Measurements from ENCODE around the gene IQSEC1. TPM values are rescaled to one million over a fixed set of nuclear protein-coding genes. Genes with fewer than 3 reads are reported as not detected.

Gene IQSEC1
- total and polyA plus RNA-seq, 2 donors (not counting 1 experiment from before 2014, with no cell fraction given), result 96.7 to 222 TPM

GRCh38 chr3:13015286-13016082, 57.7 kb downstream of the IQSEC1 start:
- DNase-seq (peak; percentile 90), ATAC-seq (ENCODE audit: low read depth) (peak; percentile 35)
- Histone ChIP-seq H3K79me2 (ENCODE audit: control insufficient read depth, insufficient read depth, low read length) (peaks cover 98% of the 10 kb centered on the region), H3K36me3 (replicated peaks in 1 of 2; ENCODE audit: control extremely low read depth in 1 of 2, control insufficient read depth in 1 of 2, extremely low read depth in 1 of 2, insufficient read depth in 2 of 2, low read length in 1 of 2) (peaks cover 0 to 56% of the 10 kb centered on the region in 2 experiments), H3K9me3 (ENCODE audit: control extremely low read depth in 1 of 3, control insufficient read depth in 2 of 3, insufficient read depth in 1 of 3, low read length in 2 of 3) (no peaks in the 10 kb centered on the region), H3K9ac (ENCODE audit: low read length) (peak overlapping the region; percentile 72), H2AFZ (ENCODE audit: insufficient read depth, low read depth, low read length, poor library complexity, severe bottlenecking) (peak overlapping the region; percentile 2), H3K4me2 (replicated peaks; ENCODE audit: low read depth, low read length, poor library complexity, severe bottlenecking) (peak overlapping the region; percentile 94), H3K4me1 (ENCODE audit: control insufficient read depth in 2 of 2, insufficient read depth in 2 of 2, low read length in 2 of 2) (peaks cover 98 to 100% of the 10 kb centered on the region in 2 donors), H3K27ac (ENCODE audit: low read length in 2 of 2) (peak overlapping the region; percentile 96 to 97), H3K27me3 (replicated peaks in 1 of 4; ENCODE audit: control extremely low read depth in 1 of 4, control insufficient read depth in 3 of 4, insufficient read depth in 4 of 4, low read length in 3 of 4) (no peaks in the 10 kb centered on the region), H4K20me1 (ENCODE audit: control insufficient read depth, insufficient read depth, low read length, poor library complexity, severe bottlenecking) (no peaks in the 10 kb centered on the region), H3K4me3 (ENCODE audit: control extremely low read depth in 1 of 5, extremely low read depth in 1 of 5, insufficient read depth in 1 of 5, low read depth in 2 of 5, low read length in 4 of 5) (peak overlapping the region; percentile 21 to 68 (median 54))
- POLR2A ChIA-PET, result interaction anchor here (0.6 to 1.9 kb wide), 14 partner anchors 9 to 399 kb away, joined by 3 to 9 read pairs (median 4); no protein-coding TSS in a partner anchor
- Mint-ChIP-seq H3K27ac (peak overlapping the region; percentile 95), H3K27me3 (no peaks in the 10 kb centered on the region), H3K4me3 (peak overlapping the region; percentile 100), H3K9me3 (ENCODE audit: insufficient read depth) (no peaks in the 10 kb centered on the region), H3K4me1 (peaks cover 92% of the 10 kb centered on the region)
- CTCF ChIA-PET, result interaction anchor here (1.1 to 8.7 kb wide), 5 partner anchors 11 to 73 kb away, joined by 3 to 108 read pairs (median 6); no protein-coding TSS in a partner anchor
- intact Hi-C loops (cut with micrococcal nuclease), result loop anchor here (1.0 to 2.0 kb wide), 3 partner anchors 13 to 69 kb away; partner anchors contain the start of gene IQSEC1
- TF ChIP-seq CTCF (IDR thresholded peaks at IDR 0.05) (no peak), EZH2 (IDR thresholded peaks at IDR 0.05; ENCODE audit: borderline replicate concordance, insufficient read depth, low read depth, low read length, poor library complexity, severe bottlenecking) (no peak)
- WGBS (ENCODE audit: insufficient coverage), result 3% methylated on average over 18 of the region's 18 CpGs
